ENCODE measurements around the gene SHISA9.

GRCh38 chr16:13206606-13207005 is 305.2 kb downstream of the SHISA9 start:
- TF ChIP-seq CTCF (IDR thresholded peaks at IDR 0.05) (no peak), POLR2A (IDR thresholded peaks at IDR 0.05) (no peak)
